HL-60/S4 treated with phorbol 12-myristate 13-acetate at 8.2 ng/mL for 4 days and 3 days (cell line): ENCODE data around the gene MPRIP.

Experiments used
- in situ Hi-C: fragments of 300-500 bp; cut with MboI; formaldehyde crosslinking; loops from 2 replicates; pipeline ENCODE4 v1.15.0; 2022; ENCODE audit warnings: low sequenced_read_pairs

The MPRIP gene

DNA sequence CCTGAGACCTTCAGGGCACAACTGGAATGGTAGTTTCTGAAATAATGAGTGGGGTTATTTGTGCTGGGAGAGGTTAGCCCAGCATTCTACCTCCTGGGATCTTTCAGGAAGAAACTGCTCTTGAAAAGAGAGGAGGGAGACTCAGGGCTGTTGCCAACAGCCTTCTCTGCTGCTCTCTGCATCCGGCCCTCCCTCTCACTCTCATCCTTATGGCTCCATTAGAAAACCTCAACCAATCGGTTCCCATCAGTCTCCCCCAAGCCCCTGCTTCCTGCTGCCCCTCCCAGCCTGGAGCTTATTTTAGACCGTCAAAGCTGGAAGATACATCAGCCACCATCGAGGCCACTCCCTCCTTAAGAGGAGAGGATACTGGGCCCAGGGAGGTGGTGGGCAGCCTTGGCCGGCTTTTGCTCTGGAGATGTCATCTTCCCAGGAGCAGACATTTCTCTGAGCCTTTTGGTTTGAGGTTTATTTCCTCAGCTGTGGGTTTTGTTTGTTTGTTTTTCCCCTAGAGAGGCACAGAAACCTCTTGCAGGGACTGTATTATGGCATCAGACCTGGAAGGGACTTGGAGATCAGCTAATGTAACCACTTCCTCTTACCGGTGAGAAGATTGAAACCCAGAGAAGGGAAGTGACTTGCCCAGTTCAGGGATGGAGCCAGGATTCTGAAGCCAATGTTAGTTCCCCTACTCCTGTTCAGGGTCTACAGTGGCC is 2.7 kb downstream of the MPRIP start:
- in situ Hi-C loops = no loop called here

DNA sequence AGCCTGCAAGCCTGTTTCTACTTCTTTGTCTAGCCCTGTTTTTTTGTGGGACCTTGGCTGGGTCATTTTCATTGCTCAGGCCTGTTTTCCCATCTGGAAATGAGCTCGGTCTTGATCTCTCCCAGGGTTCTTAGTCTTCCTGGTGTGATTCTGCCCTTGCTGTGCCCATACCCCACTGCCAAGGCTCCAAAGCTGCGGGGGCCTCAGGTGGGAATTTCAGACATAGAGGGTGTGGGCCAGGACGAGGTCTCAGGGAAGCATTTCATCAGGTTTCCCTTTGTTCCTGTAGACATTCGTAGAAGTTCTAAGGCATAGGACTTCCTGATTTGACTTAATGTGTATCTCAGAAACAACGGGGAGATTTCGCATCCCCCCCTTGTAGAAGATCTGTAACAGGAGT is 5.8 kb downstream of the MPRIP start:
- in situ Hi-C loops = no loop called here

GRCh38 chr17:17050346-17051345 is 8.4 kb downstream of the MPRIP start:
- in situ Hi-C loops = no loop called here

GRCh38 chr17:17051380-17051779 is 9.1 kb downstream of the MPRIP start:
- in situ Hi-C loops = no loop called here

- in situ Hi-C loops = no loop called here
Measured at GRCh38 chr17:17051791-17052461, 9.7 kb downstream of the MPRIP start.

DNA sequence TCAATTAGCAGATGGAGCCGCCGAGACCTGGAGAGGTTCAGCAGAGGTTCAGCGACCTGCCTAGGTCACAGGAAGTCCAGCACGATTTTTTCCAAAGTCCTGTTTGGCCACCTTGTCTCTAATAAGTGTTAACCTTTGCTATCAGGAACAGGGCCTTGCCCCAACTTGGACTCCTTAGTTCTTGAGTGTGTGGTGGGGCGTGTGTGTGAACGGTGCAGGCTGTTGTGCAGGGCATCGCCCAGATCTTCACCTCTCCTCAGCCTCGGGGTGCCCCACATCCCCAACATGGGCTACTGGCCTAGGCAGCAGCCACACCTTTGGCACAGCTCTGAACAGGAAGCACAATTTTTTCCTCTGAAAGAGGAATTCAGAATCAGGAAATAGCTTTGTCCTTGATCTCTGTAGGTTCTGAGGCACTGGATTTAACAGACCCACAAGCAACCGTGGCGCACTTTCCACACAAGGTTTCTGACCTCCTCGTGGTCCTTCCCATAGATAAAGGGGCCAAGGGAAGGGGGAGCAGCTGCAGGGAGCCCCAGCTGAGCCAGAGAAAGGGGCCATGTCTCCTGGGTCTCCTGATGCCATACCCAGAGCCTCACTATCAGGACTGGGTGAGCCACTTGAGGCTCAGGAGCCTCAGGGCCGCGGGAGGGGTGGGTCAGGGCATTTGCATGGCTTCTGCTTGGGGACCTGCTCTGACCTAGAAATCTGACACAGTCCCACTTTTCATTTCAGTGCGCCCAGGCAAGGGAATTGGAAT is 10.4 kb downstream of the MPRIP start:
- in situ Hi-C loops = no loop called here

DNA sequence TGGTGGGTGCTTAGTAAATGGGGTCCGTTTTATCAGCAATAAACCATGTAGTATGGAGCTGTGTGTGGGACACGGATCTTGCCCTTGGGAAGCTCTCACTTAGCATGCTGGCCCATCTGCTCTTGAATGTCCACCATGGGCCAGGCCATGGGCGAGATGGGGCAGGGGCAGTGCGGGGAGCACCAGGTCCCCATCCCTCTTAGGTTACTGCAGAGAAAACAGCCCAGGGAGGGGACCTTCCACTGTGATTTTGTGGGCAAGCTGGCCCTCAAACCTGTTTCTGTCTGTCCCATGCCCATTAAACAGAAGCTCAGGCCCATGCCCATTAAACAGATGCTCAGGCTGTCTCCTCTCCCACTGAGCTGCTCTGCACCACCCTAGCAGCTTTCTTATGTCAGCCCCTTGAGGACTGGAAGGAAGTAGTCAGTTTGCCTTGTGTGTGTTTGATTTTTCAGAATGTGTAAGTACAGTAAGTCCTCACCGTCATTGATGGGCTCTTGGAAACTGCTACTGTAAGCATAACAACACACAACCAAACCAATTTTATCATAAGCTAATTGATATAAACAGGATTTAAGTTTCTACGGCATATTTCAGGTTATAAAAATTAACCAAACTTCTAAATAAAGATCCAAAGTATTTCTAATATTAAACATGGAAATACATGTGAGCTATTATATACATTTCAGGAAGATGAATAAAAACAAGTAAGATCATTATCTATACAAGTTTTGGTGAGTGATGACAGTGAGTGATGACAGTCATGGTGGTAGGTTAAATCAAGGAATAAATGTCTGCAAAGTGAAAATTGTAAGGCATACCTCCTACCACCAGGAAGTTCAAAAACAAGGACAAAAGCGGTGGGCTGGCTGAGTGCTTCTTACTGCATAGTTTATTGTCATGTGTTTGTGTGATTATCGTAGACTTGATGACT is 11.5 kb downstream of the MPRIP start:
- in situ Hi-C loops = no loop called here

DNA sequence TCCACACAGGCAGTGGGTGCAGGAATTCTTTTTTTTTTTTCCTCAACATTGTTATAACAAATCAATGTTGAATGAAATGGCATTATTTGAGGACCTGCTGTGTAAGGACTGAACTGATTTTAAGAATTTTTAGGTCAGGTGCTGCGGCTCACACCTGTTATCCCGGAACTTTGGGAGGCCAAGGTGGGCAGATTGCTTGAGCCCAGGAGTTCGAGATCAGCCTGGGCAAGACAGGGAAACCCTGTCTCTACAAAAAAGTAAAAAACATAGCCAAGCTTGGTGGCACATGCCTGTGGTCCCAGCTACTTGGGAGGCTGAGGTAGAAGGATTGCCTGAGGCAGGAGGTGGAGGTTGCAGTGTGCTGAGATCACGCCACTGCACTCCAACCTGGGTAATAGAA is 12.4 kb downstream of the MPRIP start:
- in situ Hi-C loops = no loop called here

GRCh38 chr17:17055286-17056155 is 13.3 kb downstream of the MPRIP start:
- in situ Hi-C loops = no loop called here

DNA sequence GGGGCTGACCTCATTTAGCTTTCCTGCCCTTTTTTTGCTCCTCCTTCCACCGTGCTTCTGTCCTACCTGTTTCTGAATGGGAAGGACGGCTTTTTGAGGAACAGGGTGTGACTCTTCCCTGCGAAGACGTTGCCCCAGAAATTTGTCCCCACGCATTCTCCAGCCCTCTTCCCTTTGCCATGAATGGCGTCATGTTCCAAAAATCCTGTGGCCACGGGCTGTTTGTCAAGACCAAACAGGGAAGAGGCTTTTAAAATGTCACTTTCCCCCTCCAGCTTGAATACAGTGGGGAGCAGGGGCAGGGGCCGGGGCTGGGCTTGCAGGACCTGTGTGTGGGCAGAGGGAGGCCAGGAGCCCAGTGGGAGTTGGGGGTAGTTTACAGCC is 13.9 kb downstream of the MPRIP start:
- in situ Hi-C loops = no loop called here

DNA sequence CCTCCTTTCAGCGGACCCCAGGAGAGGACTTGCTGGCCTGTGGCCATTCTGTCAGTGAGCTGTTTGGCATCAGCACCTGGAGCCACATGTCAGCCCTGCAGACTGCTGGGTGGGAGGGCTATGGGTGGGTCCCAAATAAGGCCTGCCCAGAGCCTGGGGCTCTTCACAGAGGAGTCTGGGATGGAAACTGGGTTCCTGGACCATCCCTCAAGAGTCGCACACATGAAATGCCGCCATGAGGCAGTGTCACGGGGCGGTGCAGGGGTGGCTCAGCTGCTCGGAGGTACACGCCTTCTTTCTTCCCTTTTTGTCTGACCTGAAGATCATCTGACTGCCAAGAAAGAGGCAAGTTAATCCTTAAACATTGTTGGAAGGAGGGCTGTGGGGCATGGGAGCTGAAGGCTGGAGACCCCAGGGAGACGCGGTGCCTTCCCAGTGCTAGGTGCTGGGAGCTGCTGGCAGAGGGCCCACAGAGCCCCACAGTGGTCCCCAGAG is 14.8 kb downstream of the MPRIP start:
- in situ Hi-C loops = no loop called here

- in situ Hi-C loops = no loop called here
Measured at GRCh38 chr17:17058304-17058703, 16.0 kb downstream of the MPRIP start.

- in situ Hi-C loops = no loop called here
Measured at GRCh38 chr17:17059301-17059890, 17.1 kb downstream of the MPRIP start.

DNA sequence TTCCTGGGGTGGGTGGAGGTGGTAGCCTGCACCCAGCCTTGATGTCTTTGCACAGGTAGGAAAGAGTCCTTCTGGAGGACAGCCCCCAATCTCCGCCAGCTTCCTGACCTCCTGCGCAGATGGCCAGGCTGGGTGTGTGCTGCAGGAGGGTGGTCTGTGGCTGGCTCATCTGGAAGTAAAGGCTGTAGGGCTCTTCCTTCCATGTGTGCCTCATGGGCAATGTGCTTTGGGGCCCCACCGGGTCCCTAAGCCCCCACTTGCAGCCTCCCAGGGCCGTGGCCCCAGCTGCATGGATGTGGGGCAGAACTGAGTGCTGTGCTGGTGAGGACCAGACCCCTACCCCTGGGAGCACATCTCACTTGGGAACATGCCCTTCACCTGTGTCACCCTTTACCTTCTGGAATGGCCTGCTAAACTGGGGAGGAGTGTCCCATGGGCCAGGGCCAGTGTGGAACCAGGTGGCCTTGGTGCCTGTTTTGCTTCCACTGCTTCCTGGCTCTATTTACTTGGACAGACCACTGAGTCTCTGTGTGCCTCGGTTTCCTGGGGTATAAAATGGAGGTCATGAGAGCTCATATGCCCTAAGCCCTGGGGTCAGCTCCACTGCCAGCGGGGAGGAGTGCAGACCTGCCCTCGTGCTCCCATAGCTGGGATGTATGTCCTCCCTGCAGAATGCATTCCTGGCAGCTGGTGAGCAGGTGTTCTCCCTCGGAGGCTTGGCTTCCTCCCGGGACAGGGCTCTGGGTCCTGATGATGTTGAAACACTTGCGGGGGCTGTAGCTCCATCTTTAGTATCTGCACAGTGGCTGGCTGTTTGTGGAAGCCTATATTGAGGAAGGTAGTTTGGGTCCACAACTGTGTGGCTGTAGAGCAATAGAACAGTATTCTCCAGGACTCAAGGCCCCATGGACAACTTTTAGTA is 18.0 kb downstream of the MPRIP start:
- in situ Hi-C loops = no loop called here

GRCh38 chr17:17060930-17061329 is 18.7 kb downstream of the MPRIP start:
- in situ Hi-C loops = no loop called here

DNA sequence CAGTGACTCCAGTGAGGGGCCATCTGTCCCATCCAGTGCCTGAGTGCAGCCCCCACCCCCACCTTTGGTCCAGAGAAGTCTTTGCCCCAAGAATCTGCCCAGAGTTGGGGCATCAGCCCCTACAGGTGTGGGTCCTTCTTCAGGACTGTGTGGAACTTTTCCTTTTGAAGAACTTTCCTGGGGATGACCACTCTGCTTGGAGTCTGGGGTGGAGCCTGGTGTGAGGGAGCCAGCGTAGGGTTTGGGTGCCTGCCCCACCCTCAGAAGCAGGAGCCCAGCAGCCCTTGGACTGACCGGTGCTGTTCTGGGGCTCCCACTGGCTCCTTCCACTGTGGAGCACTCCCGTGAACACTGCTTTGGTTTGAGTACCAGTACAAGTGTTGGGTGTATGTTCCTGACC is 19.3 kb downstream of the MPRIP start:
- in situ Hi-C loops = no loop called here

DNA sequence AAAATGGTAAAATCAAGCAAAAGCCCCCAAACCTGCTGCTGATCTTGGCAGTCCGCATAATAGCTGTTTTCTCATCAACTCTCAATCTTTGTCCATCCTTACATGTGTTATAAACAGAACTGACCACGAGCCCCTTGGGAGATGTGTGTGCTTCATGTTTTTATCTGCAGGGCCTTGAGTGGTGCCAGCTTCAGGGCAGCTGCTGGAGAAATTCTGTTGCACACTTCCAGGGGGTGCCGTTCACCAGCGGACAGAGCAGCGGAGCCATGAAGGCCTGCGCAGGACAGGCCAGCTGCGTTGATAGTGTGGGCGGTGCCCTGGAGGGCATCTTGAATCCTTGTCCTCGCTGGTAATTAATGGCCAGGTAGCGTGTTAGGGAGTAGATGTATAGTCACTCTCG is 20.1 kb downstream of the MPRIP start:
- in situ Hi-C loops = no loop called here
